Activated B cell treated with CpG ODN at 0.5 μM for 24 hours (primary cell): ENCODE data around the gene MEIOSIN. TPM values are rescaled to one million over a fixed set of nuclear protein-coding genes. Genes with fewer than 3 reads are reported as not detected.

ENCODE experiments used
- ATAC-seq: fragments of 200-7000 bp; cut with Tn5 transposase; one replicate; pipeline ENCODE4 v1.10.0; 2021; ENCODE audit warnings: low read depth, mild to moderate bottlenecking, moderate library complexity
- CTCF ChIA-PET: fragments of 350-600 bp; sonication (Branson Sonifier 250); formaldehyde crosslinking; loops from one replicate; lab custom pipeline; 2021; ENCODE audit warnings: antibody characterized with exemption; lab: Charles Lee
- POLR2A ChIA-PET: fragments of 350-600 bp; sonication (Branson Sonifier 250); formaldehyde crosslinking; loops from one replicate; lab custom pipeline; 2021; ENCODE audit warnings: antibody characterized with exemption; lab: Charles Lee
- DNase-seq: peaks from one replicate; pipeline ENCODE4 v3.0.0; 2022
- H3K27ac Mint-ChIP-seq: one replicate; pipeline ENCODE4 v1.8.0; 2020; ENCODE audit warnings: mixed read lengths
- H3K27me3 Mint-ChIP-seq: one replicate; pipeline ENCODE4 v1.8.0; 2021; ENCODE audit warnings: mixed read lengths
- H3K36me3 Mint-ChIP-seq: one replicate; pipeline ENCODE4 v1.8.0; 2021; ENCODE audit warnings: low read depth, mixed read lengths
- H3K4me1 Mint-ChIP-seq: one replicate; pipeline ENCODE4 v1.8.0; 2021; ENCODE audit warnings: mixed read lengths
- H3K4me3 Mint-ChIP-seq: one replicate; pipeline ENCODE4 v1.8.0; 2020; ENCODE audit warnings: mild to moderate bottlenecking, mixed read lengths
- H3K9me3 Mint-ChIP-seq: one replicate; pipeline ENCODE4 v1.8.0; 2020; ENCODE audit warnings: mixed read lengths
- CTCF ChIP-seq: fragments of 200-600 bp; IDR thresholded peaks from one replicate; pipeline ENCODE4 v1.8.0; 2022; ENCODE audit warnings: antibody characterized with exemption, mild to moderate bottlenecking
- intact Hi-C: fragments of 100-400 bp; cut with micrococcal nuclease; formaldehyde crosslinking; loops from one replicate; pipeline ENCODE4 v1.15.1; 2024
- total RNA-seq: library from RNA; stranded (reverse); gene quantifications from 2 replicates; pipeline ENCODE4 v1.2.3, GENCODE V29; 2022

The MEIOSIN gene
- total RNA-seq, 1 donor from 2014 or later, result not detected

DNA sequence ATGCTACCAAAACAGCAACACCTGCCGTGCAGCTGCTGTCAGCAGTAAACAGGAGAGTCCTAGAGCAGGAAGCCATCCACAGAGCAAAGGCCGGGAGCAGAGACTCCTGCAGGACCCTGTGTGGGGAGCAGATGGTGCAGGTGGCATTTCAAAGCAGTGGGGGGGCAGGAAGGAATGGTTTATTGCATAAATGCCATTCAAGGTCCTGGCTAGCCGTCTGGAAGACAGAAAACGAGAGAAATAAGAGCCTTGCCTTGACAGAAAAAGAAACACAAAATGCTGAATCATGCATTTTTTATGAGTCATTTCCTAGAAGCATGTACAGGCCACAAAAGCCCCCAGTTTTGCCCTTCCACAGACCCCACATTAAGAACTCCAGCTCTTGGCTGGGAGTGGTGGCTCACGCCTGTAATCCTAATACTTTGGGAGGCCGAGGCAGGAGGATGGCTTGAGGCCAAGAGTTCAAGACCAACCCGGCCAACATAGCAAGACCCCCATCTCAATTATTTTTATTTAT, 76.5 kb downstream of the MEIOSIN start:
- Mint-ChIP-seq H3K27me3 (no peaks in the 10 kb centered on the region), H3K9me3 (no peaks in the 10 kb centered on the region), H3K4me1 (peaks cover 6% of the 10 kb centered on the region), H3K4me3 (no peak overlapping the region), H3K36me3 (no peaks in the 10 kb centered on the region), H3K27ac (no peak overlapping the region)
- ChIA-PET POLR2A (no interaction called here), CTCF (no interaction called here)
- TF ChIP-seq CTCF, result no peak
- DNase-seq, result no peak
- no peak for ATAC-seq
- intact Hi-C loops, result no loop called here

DNA sequence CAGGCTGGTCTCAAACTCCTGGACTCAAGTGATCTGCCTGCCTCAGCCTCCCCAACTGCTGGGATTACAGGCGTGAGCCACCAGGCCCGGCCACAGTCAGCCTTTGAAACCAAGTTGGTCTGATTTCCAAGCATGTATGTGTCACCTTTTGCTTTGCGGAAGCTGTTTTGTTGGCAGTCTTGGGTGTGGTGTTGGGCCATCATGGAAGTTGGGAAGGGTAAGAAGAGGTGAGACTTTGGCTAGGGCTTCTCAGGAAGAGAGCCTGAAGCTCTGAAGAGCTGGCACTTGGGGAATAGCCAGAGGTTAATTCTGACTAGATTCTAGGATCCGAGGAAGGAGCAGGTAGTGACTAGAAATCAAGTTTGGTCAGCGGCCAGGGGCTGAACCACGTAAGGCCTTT, 79.1 kb downstream of the MEIOSIN start:
- Mint-ChIP-seq H3K4me1 (peaks cover 11% of the 10 kb centered on the region), H3K27me3 (no peaks in the 10 kb centered on the region), H3K4me3 (no peak overlapping the region), H3K27ac (no peak overlapping the region), H3K36me3 (no peaks in the 10 kb centered on the region), H3K9me3 (no peaks in the 10 kb centered on the region)
- TF ChIP-seq CTCF, result no peak
- POLR2A ChIA-PET, result no interaction called here
- intact Hi-C loops, result no loop called here
- no peak for ATAC-seq
- no peak for DNase-seq
- CTCF ChIA-PET, result no interaction called here

Other genes with a start within 250 kb of the MEIOSIN start
- 1.2 and 1.5 TPM in 2 replicates for gene RTN2, start 236.4 kb upstream of the MEIOSIN start, total RNA-seq
- gene PPM1N, start 235.0 kb upstream of the MEIOSIN start, total RNA-seq, result 0.80 and 1.4 TPM in 2 replicates
- gene VASP, start 226.0 kb upstream of the MEIOSIN start, total RNA-seq, result 294 and 300 TPM in 2 replicates
- 12.0 and 14.4 TPM in 2 replicates for gene OPA3, start 148.6 kb upstream of the MEIOSIN start, total RNA-seq
- gene GPR4, start 131.2 kb upstream of the MEIOSIN start, total RNA-seq, result not detected in 2 replicates
- gene EML2, start 94.0 kb upstream of the MEIOSIN start, total RNA-seq, result 73.8 and 97.7 TPM in 2 replicates
- gene GIPR, start 65.2 kb upstream of the MEIOSIN start, total RNA-seq, result 0.49 and 0.69 TPM in 2 replicates
- 507 and 570 TPM in 2 replicates for gene SNRPD2, start 41.5 kb upstream of the MEIOSIN start, total RNA-seq
- gene QPCTL, start 40.8 kb upstream of the MEIOSIN start, total RNA-seq, result 19.3 and 21.1 TPM in 2 replicates
- 36.3 and 44.0 TPM in 2 replicates for gene FBXO46, start 2.5 kb upstream of the MEIOSIN start, total RNA-seq
- gene SIX5, start 35.8 kb downstream of the MEIOSIN start, total RNA-seq, result 1.2 and 1.9 TPM in 2 replicates
- 34.3 and 39.0 TPM in 2 replicates for gene DMPK, start 49.1 kb downstream of the MEIOSIN start, total RNA-seq
- 64.7 and 77.3 TPM in 2 replicates for gene DMWD, start 59.4 kb downstream of the MEIOSIN start, total RNA-seq
- gene RSPH6A, start 81.9 kb downstream of the MEIOSIN start, total RNA-seq, result 0.29 and 0.51 TPM in 2 replicates
- gene SYMPK, start 129.7 kb downstream of the MEIOSIN start, total RNA-seq, result 131 and 150 TPM in 2 replicates
- not detected in 2 replicates for gene FOXA3, start 130.9 kb downstream of the MEIOSIN start, total RNA-seq
- 14.8 and 17.5 TPM in 2 replicates for gene IRF2BP1, start 152.7 kb downstream of the MEIOSIN start, total RNA-seq
- gene MYPOP, start 169.2 kb downstream of the MEIOSIN start, total RNA-seq, result 5.6 and 6.0 TPM in 2 replicates
- gene NANOS2, start 181.3 kb downstream of the MEIOSIN start, total RNA-seq, result not detected in 2 replicates
- not detected in 2 replicates for gene NOVA2, start 240.4 kb downstream of the MEIOSIN start, total RNA-seq